GM21528 (cell line): ENCODE data around the gene SPATA6.
"Not testable (repeated sequence)": the region's sequence is repeated elsewhere in the genome, so short reads cannot be mapped to it uniquely, and the experiment has no call there.

ENCODE experiments used
- ATAC-seq: cut with Tn5 transposase; IDR thresholded peaks from one replicate; pipeline ENCODE4 v1.9.1; 2021; ENCODE audit warnings: mild to moderate bottlenecking, moderate library complexity; ENCODE audit not compliant: unreplicated experiment, low FRiP score

Gene SPATA6

DNA sequence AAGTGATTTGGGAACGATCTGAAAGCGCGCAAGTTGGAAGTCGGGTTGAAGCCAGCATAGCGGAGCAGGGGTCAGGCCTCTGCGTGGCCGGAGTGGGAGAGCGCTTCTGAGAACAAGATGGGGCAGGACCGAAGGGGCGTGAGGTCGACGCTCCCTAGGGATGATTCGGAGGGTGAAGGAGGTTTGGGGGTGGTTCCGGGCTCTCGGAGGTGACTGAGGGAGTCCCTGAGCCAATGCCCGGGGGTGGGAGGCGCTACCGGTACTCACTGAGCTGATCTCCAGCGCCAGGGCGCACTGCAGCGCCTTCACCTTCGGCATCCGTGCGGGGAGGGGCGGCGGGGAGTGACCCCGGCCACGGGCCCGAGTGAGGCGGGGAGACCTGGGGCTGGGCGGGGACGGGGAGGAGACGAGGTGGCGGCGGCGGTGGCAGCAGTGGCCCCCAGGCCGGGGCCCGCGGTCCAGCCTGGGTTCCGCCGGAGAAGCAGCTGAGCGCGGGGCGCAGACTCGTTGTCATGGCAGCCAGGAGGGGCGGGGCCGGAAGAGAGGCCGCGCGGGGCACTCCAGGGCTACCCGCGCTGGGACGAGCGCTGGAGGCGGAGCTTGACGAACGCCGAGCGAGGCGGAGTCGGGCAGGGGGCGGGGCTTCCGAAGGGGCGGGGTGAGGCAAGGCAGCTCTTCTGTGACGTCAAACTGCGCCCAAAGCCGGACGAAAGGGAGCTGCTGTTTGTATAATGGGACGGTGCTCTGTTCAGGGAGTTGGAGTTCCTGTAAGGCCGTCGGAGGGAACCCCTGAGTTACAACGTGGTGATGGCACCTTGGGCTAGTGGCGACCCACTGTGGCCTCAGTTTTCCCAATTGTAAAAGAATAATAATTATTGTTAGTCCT lies at the start of gene SPATA6:
TSS of gene SPATA6 (minus strand) at position 514 of the 886 bp plus-strand sequence. CDS start at position 318, 196 bp downstream.
- ATAC-seq = peak; percentile 100

GRCh38 chr1:48519896-48520295 lies 47.9 kb upstream of the SPATA6 start:
- ATAC-seq = not testable (repeated sequence)

GRCh38 chr1:48506870-48507269 lies 34.9 kb upstream of the SPATA6 start:
- no peak for ATAC-seq

DNA sequence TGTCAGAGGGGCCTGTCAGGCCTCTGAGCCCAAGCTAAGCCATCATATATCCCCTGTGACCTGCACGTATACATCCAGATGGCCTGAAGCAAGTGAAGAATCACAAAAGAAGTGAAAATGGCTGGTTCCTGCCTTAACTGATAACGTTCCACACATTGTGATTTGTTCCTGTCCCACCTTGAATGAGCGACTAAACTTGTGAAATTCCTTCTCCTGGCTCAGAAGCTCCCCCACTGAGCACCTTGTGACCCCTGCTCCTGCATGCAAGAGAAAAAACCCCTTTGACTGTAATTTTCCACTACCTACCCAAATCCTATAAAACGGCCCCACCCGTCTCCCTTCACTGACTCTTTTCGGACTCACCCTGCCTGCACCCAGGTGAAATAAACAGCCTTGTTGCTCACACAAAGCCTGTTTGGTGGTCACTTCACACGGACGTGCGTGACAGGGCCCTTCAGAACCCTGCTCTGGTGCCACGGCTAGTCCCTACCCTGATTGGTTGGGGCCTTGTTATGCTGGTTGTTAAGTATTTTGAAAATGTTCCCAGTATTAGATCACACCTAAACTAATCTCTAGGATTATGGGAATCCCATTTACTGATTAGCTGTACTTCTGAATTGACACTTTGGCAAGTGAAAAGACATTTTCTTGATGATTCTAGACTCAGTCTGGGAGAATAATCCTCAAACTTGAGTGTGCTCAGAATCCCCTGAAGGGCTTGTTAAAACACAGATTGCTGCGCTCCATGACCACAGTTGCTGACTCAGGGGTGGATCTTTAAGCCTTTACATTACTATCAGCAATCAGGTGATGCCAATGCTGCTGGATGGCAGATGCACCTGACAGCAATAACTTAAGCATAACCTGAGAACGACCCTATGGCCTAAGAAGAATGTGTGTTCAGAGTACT lies 28.8 kb upstream of the SPATA6 start:
- no peak for ATAC-seq

DNA sequence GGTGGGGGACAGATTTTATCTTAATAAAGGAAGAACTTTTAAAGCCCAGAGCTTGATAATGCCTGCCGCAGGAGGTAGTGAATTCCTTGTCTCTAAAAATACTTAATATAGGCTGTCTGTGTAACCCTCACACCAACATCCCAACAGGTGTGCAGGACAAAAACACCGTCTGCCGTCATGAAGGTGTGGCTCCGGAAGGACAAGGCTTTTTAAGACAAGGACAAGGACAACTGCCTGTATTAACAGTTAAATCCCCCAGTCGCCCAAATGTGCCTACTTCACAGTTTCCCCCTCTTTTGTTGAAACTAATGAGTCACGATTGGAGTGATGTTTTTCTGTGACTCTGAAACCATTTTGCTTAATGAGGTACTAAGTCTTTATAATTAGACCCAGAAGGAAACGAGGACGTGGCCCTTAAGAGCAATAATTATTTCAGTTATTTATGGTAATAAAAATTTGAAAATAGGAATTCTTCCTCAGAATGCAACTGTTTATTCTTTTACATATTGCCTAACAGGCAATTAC lies 27.3 kb upstream of the SPATA6 start:
- no peak for ATAC-seq

GRCh38 chr1:48498096-48498791 lies 26.2 kb upstream of the SPATA6 start:
- peak; percentile 89 for ATAC-seq

DNA sequence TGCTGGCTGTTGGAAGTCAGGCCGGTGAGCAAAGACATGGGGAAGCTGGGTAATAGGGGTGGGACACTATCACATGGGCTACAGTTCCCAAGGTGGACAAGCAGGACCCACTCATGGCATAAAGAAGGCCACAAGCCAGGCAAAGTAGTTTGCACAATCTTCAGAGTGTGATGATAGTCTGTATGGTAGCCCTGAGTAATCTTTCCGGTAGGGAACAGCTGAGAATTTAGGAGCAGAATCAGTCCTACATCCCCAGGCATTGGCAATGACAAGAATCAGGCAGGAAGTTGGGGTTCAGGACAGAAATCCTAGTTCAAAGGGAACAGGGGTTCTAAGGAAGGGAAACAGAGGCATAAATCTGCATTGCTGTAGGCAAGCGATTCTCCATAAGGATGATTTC lies 23.9 kb upstream of the SPATA6 start:
- no peak for ATAC-seq

DNA sequence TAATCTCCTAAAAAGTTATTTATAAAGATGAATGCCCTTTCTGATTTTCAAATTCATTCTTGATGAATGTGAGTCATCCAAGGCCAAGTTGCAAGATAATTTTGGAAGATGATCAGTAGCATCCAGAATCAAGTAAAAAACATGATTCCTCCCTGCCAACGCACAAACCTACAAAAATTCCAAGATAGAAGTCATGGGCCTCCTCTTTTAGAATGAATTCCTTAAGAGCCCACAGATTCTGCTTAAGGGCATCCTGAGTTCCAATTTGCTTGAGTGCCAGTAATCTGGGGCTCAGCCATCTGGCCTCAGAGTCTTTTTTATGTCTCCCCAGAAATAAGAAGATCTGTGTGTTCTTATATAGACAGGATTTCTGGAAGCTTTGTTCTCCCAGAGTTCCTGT lies 23.2 kb upstream of the SPATA6 start:
- ATAC-seq = no peak

GRCh38 chr1:48493970-48494769 lies 22.2 kb upstream of the SPATA6 start:
- ATAC-seq = no peak

DNA sequence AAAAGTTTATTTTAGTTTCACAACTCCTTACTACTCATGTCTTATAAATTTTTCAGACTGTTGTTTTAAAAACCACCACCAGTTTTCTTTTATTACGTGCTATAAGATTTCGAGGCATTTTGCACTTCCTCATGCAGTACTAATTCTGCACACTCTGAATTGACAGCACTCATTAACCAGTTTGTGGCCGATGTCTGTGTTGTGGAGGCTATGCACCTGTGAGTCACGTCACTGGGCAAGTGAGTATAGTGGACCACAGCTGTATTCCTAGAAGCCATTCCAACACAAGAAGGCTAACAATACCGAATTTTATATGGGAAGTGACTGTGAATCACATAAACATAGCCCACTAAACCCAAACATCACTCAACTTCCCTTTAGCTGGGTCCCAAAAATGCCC lies 21.0 kb upstream of the SPATA6 start:
- ATAC-seq = no peak

DNA sequence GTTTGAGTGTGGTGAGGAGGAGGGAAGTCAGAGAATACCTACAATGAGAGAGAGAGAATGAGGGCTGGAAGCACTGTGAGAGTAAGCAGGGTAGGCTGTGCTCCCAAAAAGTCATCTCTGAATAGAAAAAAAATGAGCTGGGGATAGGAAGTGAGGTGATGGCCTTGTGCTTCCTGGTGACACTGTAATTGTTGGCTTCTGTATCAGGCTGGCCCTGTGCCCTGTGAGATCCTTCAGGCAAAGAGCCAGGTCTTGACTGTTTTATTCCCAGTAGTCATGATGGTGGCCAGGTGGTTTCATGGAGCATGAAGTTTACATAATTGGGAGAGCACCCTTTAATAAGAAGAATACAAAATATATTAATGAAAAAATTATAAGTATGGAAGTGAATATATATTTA lies 20.4 kb upstream of the SPATA6 start:
- ATAC-seq = no peak

DNA sequence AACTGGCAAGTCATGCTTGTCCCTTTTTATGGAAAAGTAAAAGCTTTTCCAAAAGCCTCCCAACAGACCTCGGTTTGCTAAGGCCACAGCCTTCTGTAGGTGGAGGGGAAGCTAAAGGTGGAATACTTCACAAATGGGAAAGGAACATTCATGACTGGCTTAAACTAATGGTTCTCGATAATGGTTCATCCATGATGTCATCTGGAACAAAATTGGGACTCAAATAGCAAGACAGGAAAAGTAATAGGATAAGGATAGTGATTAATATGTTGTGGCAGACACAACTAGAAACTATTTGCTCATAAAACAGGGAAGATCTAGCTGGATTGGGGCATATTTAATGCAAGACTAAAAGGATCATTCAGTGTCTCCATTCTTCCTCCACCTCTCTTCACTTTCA lies 16.7 kb upstream of the SPATA6 start:
- no peak for ATAC-seq

- ATAC-seq = no peak
Observed at GRCh38 chr1:48480504-48480903, 8.5 kb upstream of the SPATA6 start.

DNA sequence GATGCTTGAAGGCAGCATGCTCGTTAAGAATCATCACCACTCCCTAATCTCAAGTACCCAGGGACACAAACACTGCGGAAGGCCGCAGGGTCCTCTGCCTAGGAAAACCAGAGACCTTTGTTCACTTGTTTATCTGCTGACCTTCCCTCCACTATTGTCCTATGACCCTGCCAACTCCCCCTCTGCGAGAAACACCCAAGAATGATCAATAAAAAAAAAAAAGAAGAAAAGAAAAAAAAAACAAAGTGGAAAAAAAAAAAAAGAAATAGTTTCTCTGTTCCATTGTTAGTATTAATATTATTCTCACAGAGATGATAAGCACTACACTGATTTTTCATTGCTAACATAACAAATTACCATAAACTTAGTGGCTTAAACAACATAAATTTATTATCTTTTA lies 8.0 kb upstream of the SPATA6 start:
- not testable (repeated sequence) for ATAC-seq

- no peak for ATAC-seq
Observed at GRCh38 chr1:48472638-48473037, 634 bp upstream of the SPATA6 start.

- no peak for ATAC-seq
Observed at GRCh38 chr1:48470950-48471690, 884 bp downstream of the SPATA6 start.

DNA sequence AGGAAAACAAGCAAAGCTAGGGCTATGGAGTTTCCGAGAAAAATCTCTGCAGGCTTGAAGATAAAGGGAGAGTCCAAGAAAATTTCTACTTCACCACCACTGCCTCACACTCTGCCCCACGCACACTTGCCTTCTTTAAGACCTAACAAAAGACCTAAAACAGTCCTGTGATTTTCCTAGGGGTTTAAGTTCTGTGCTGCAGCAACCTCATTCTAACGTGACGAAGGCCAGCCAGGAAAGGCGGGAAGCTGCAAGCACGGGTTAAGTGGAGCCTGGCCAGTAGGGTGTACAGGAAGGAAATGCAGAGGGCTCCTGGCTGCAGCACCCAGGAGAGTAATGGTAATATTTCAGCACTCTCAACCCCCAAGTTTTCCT lies 1.5 kb downstream of the SPATA6 start:
- ATAC-seq = no peak

DNA sequence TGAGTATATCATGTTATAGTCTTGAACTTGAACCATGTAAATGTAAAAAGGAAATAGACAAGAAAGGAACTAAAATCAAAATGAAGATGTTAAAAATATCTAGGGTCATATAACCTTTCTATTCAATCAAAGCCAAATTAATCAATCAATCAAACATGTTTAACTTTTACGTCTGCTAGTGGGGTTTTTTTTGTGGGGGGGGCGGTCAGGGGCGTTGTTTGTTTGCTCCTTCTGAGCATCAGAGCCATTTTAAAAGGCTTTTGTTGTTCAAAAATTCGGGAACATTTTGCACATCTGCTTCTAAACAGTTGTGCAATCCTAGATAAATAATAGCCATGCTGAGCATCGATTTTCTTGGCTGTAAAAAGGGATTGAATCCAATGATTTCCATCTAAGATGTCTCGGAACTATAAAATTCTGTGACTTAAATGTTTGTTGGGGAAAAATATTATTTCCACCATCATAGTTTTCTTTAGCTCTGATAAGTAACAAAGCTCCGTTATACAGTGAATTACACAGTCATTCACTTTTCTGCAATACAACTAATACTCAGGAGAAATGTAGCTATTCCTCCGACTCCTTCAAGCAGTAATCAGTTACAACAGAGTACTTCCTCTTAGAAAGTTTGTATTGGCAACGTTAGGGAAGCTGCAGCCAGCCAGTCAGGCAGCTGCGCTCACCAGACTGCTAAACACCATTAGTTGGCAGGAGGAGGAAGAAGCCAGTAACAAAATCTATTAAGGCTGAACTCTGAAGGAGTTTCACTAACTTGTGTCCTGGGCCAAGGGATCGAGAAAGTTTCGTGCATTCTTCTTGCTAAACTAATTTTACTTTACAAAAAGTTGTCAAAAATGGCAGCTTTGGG lies 2.2 kb downstream of the SPATA6 start:
- no peak for ATAC-seq
